K562 (cell line): Measurements from ENCODE around the gene NSF. TPM values are rescaled to one million over a fixed set of nuclear protein-coding genes. Genes with fewer than 3 reads are reported as not detected.

Experiments used
- ATAC-seq: fragments of 200-7000 bp; cut with Tn5 transposase; 3 replicates; pipeline ENCODE4 v1.9.1; 2020; ENCODE audit warnings: moderate library complexity
- BruUV-seq: library from RNA; stranded (reverse); fragments of 400-500 nt; replicated peaks from 2 replicates; lab custom pipeline; 2021; lab: Mats Ljungman, UMichigan
- CTCF ChIA-PET: fragments of 300-600 bp; formaldehyde crosslinking; extraction: SDS; loops from one replicate; lab custom pipeline; 2021; ENCODE audit warnings: low intra/inter-chr PET ratio; lab: Yijun Ruan, JAX
- POLR2A ChIA-PET: fragments of 300-600, 350-650 bp; sonication (Branson Sonifier 250); formaldehyde crosslinking; extraction: SDS; loops from one replicate; lab custom pipeline; 2021; ENCODE audit warnings: antibody characterized with exemption, inconsistent platforms; lab: Yijun Ruan, JAX
- DNase-seq, 4 experiments: peaks; one replicate each; pipeline versions ENCODE4 v3.0.0 to v3.0.0-alpha.2; 2011 to 2018; ENCODE audit warnings: low spot score in 3 of 4, mixed read lengths in 3 of 4; ENCODE audit errors: extremely low read depth in 1 of 4
- FAIRE-seq: peaks from 2 replicates; lab custom pipeline; 2011; peaks lifted over from hg19 to GRCh38; lab: Jason Lieb, UNC
- H2AFZ ChIP-seq: 2 replicates; pipeline ENCODE4 v1.6.0; 2011; ENCODE audit warnings: low read depth, low read length, control low read depth, inconsistent platforms
- H3K27ac ChIP-seq: fragments of 200-600 bp; 3 replicates; pipeline ENCODE4 v1.8.0; 2011; ENCODE audit warnings: low read depth, mild to moderate bottlenecking, control low read depth, inconsistent platforms, low read length, moderate library complexity, mixed read lengths; ENCODE audit errors: extremely low read depth
- H3K27me3 ChIP-seq, 2 experiments: fragments of 300-600 bp in 1 of 2; 2 replicates in 1 of 2; 3 replicates in 1 of 2; pipeline versions ENCODE4 v1.6.0 to v1.8.0; 2011; ENCODE audit warnings: inconsistent platforms in 2 of 2, low read length in 2 of 2, mild to moderate bottlenecking in 1 of 2, mixed read lengths in 1 of 2, moderate library complexity in 1 of 2; ENCODE audit not compliant: control insufficient read depth in 2 of 2, insufficient read depth in 2 of 2
- H3K36me3 ChIP-seq: fragments of 300-600 bp; 3 replicates; pipeline ENCODE4 v1.8.0; 2011; ENCODE audit warnings: mild to moderate bottlenecking, low read length, inconsistent platforms; ENCODE audit not compliant: control insufficient read depth, insufficient read depth
- H3K4me1 ChIP-seq, 2 experiments: fragments of 200-600 bp in 1 of 2; replicated peaks in 1 of 2; 2 replicates in 1 of 2; 3 replicates in 1 of 2; pipeline versions ENCODE4 v1.5.1 to v1.8.0; 2011; ENCODE audit warnings: inconsistent platforms in 2 of 2, low read length in 2 of 2, mild to moderate bottlenecking in 1 of 2, mixed read lengths in 1 of 2, moderate library complexity in 1 of 2; ENCODE audit not compliant: control insufficient read depth in 2 of 2, insufficient read depth in 2 of 2
- H3K4me2 ChIP-seq: 2 replicates; pipeline ENCODE4 v1.6.1; 2011; ENCODE audit warnings: low read length, control low read depth, inconsistent platforms, mixed read lengths; ENCODE audit not compliant: insufficient read depth
- H3K4me3 ChIP-seq: fragments of 200-600 bp; sonication (generic), shearing (Covaris generic); 2 replicates; pipeline ENCODE4 v1.5.1; 2016; ENCODE audit warnings: control low read depth, inconsistent platforms
- H3K79me2 ChIP-seq: fragments of 200-600 bp; 3 replicates; pipeline ENCODE4 v1.8.0; 2011; ENCODE audit warnings: low read length, inconsistent platforms; ENCODE audit not compliant: control insufficient read depth, insufficient read depth
- H3K9ac ChIP-seq, 2 experiments: 2 replicates each; pipeline versions ENCODE4 v1.6.0 to v1.6.1; 2011; ENCODE audit warnings: low read depth in 2 of 2, low read length in 2 of 2, control low read depth in 1 of 2, inconsistent platforms in 1 of 2, mild to moderate bottlenecking in 1 of 2, mixed read lengths in 1 of 2; ENCODE audit not compliant: insufficient read depth in 1 of 2
- H3K9me1 ChIP-seq: one replicate; pipeline ENCODE4 v1.6.0; 2011; ENCODE audit warnings: inconsistent platforms, mild to moderate bottlenecking, low read length, moderate library complexity; ENCODE audit not compliant: control insufficient read depth, insufficient read depth
- H3K9me3 ChIP-seq: replicated peaks from 2 replicates; pipeline ENCODE4 v1.5.1; 2011; ENCODE audit warnings: low read depth, low read length, inconsistent platforms; ENCODE audit not compliant: control insufficient read depth, insufficient read depth
- H4K20me1 ChIP-seq: replicated peaks from 2 replicates; pipeline ENCODE4 v1.6.1; 2011; ENCODE audit warnings: low read length, inconsistent platforms, mixed read lengths; ENCODE audit not compliant: control insufficient read depth, insufficient read depth
- ADNP ChIP-seq: fragments of 200-800 bp; sonication (Bioruptor generic); IDR thresholded peaks from 2 replicates; pipeline ENCODE4 v1.6.1; 2016; ENCODE audit warnings: missing genetic modification characterization, missing compliant biosample characterization
- BDP1 ChIP-seq: IDR thresholded peaks from 3 replicates; pipeline ENCODE4 v1.6.1; 2011; ENCODE audit not compliant: insufficient read length, insufficient read depth
- DPF2 ChIP-seq: fragments of 450-650 bp; IDR thresholded peaks from 2 replicates; pipeline ENCODE4 v1.6.1; 2016
- ELF2 ChIP-seq: fragments of 250-450 bp; sonication (Bioruptor Pico); IDR thresholded peaks from 2 replicates; pipeline ENCODE4 v1.5.0; 2021; ENCODE audit warnings: mild to moderate bottlenecking
- ETV5 ChIP-seq: sonication (generic); formaldehyde crosslinking; IDR thresholded peaks from 2 replicates; pipeline ENCODE4 v1.4.0; 2020; ENCODE audit warnings: low read depth, mild to moderate bottlenecking, missing genetic modification reagents
- GTF2A2 ChIP-seq: IDR thresholded peaks from 2 replicates; pipeline ENCODE4 v1.6.1; 2016; ENCODE audit warnings: mild to moderate bottlenecking, missing genetic modification characterization, missing compliant biosample characterization
- HEY1 ChIP-seq: fragments of 250-450 bp; sonication (Bioruptor Pico); IDR thresholded peaks from 2 replicates; pipeline ENCODE4 v1.5.0; 2020; ENCODE audit warnings: mild to moderate bottlenecking, moderate library complexity, borderline replicate concordance
- PHB2 ChIP-seq: fragments of 450-650 bp; IDR thresholded peaks from 2 replicates; pipeline ENCODE4 v1.6.1; 2017; ENCODE audit warnings: low read depth
- PURB ChIP-seq: sonication (generic); formaldehyde crosslinking; IDR thresholded peaks from 2 replicates; pipeline ENCODE4 v1.9.0; 2021; ENCODE audit warnings: low read depth, mild to moderate bottlenecking, missing genetic modification reagents
- RB1 ChIP-seq: fragments of 450-650 bp; IDR thresholded peaks from 2 replicates; pipeline ENCODE4 v1.6.1; 2017; ENCODE audit warnings: low read depth, mild to moderate bottlenecking
- SIN3B ChIP-seq: fragments of 450-650 bp; IDR thresholded peaks from 2 replicates; pipeline ENCODE4 v1.6.1; 2017; ENCODE audit warnings: low read depth, mild to moderate bottlenecking, moderate library complexity
- SP1 ChIP-seq: sonication (generic); formaldehyde crosslinking; IDR thresholded peaks from 2 replicates; pipeline ENCODE4 v1.8.1; 2022; ENCODE audit warnings: mild to moderate bottlenecking, missing genetic modification reagents
- XRCC3 ChIP-seq: fragments of 450-650 bp; IDR thresholded peaks from 2 replicates; pipeline ENCODE4 v1.6.1; 2017; ENCODE audit warnings: mild to moderate bottlenecking, moderate library complexity
- ZFPM2 ChIP-seq: fragments of 250-450 bp; sonication (Bioruptor Pico); IDR thresholded peaks from 2 replicates; pipeline ENCODE4 v1.5.1; 2022; ENCODE audit warnings: mild to moderate bottlenecking
- ZNF561 ChIP-seq: fragments of 450-650 bp; formaldehyde crosslinking; conservative IDR thresholded peaks from 2 replicates; pipeline ENCODE4 v1.4.0; 2020; ENCODE audit warnings: mild to moderate bottlenecking, moderate library complexity
- WGBS: fragments of 100-300 bp; shearing (Covaris generic); methylation state at CpG from one replicate; pipeline ENCODE4 v1.1.6; 2016; ENCODE audit warnings: low coverage, mixed read lengths; ENCODE audit not compliant: insufficient coverage; ENCODE audit errors: missing lambda C conversion rate; 5-methylcytosine and 5-hydroxymethylcytosine counted together
- in situ Hi-C: fragments of 300-500 bp; cut with MboI; formaldehyde crosslinking; loops from 4 replicates; pipeline ENCODE4 v1.15.0; 2018; ENCODE audit warnings: inconsistent platforms, mixed read lengths
- intact Hi-C: fragments of 100-400 bp; cut with micrococcal nuclease; formaldehyde crosslinking; loops from 2 replicates; pipeline ENCODE4 v1.14.2; 2022
- polyA plus RNA-seq, 8 experiments: library from polyadenylated mRNA; depleted of rRNA in 4 of 8; stranded (reverse) in 5 of 8; unstranded in 3 of 8; fragments of >200 nt; fragmentation: Nextera tagmentation in 2 of 8; fragmentation: Illumina TruSeq in 1 of 8; extraction: Ambion mirVana in 2 of 8; extraction: Trizol in 1 of 8; gene quantifications; 2 replicates each; pipeline versions ENCODE4 v1.2.1 to v1.2.3, GENCODE V29; 2011 to 2014; ENCODE audit warnings: inconsistent platforms in 1 of 8, missing spikeins in 1 of 8
- total RNA-seq, 7 experiments: library from RNA; depleted of rRNA in 6 of 7; stranded (reverse); fragments of >200 nt in 6 of 7; fragmentation: Illumina TruSeq in 2 of 7; extraction: Trizol in 2 of 7; gene quantifications; 2 replicates each; pipeline versions ENCODE4 v1.2.1 to v1.2.3, GENCODE V29; 2011 to 2021; ENCODE audit warnings: low replicate concordance in 1 of 7
- TF ChIP-seq, protein P1 (sequence below), 2 experiments: IDR thresholded peaks; 2 replicates each; pipeline ENCODE4 v1.6.1; 2012; ENCODE audit warnings: improper control_type of control experiment in 2 of 2, low read depth in 2 of 2, low read length in 2 of 2, borderline replicate concordance in 1 of 2
- TF ChIP-seq, protein P2 (sequence below): fragments of 450-650 bp; formaldehyde crosslinking; IDR thresholded peaks from 2 replicates; pipeline ENCODE4 v1.4.0; 2020; ENCODE audit warnings: mild to moderate bottlenecking, moderate library complexity
- TF ChIP-seq, protein P3 (sequence below): fragments of 450-650 bp; formaldehyde crosslinking; IDR thresholded peaks from 2 replicates; pipeline ENCODE4 v1.4.0; 2022; ENCODE audit warnings: missing genetic modification characterization

NSF gene
- total and polyA plus RNA-seq, 9 of the 15 experiments (the other 6 are each of a cell fraction or from before 2014, with no cell fraction given), result 16.7 to 39.8 (median 36.7) TPM

DNA sequence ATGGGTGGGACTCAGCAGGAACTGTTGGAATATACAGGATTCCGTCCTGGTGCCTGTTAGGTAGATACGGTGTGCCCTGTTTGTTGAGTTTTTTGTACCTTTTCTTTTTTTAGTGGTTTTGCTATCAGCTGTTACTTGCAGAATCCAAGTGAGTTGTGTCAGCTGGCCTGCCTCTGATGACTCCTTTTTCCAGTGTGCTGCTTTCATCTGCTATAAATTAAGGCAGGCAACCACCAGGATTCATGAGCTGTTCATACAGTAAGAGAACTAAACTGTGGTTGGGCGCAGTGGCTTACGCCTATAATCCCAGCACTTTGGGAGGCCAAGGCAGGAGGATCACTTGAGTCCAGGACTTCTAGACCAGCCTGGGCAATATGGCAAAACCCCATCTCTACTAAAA, 148.1 kb downstream of the NSF start:
- no peaks in the 10 kb centered on the region for H3K9me3 ChIP-seq
- no peak overlapping the region for H3K4me2 ChIP-seq
- BruUV-seq, result no TSS peak
- no peak overlapping the region for H2AFZ ChIP-seq
- CTCF ChIA-PET, result no interaction called here
- WGBS, result 97% methylated on average over 4 of the region's 4 CpGs
- peaks cover 4% of the 10 kb centered on the region; the same call in 2 of the 3 replicates for H3K36me3 ChIP-seq
- ATAC-seq, result no peak
- no peak overlapping the region for H3K27ac ChIP-seq
- FAIRE-seq, result no peak
- intact Hi-C loops, result no loop called here
- no peak overlapping the region for H3K4me3 ChIP-seq
- in situ Hi-C loops, result no loop called here
- POLR2A ChIA-PET, result no interaction called here
- no peaks in the 10 kb centered on the region for H3K79me2 ChIP-seq
- DNase-seq, result no peak
- H3K27me3 ChIP-seq, result no peaks in the 10 kb centered on the region
- H3K9ac ChIP-seq, result no peak overlapping the region
- no peaks in the 10 kb centered on the region for H4K20me1 ChIP-seq
- peaks cover 8 to 15% of the 10 kb centered on the region in 2 experiments; a peak in 3 of 5 replicates for H3K4me1 ChIP-seq
- H3K9me1 ChIP-seq, result no peaks in the 10 kb centered on the region
- no peak for TF ChIP-seq ZNF561 (CRISPR knock-in tag)
- TF ChIP-seq ZFPM2 (CRISPR knock-in tag), result no peak
- TF ChIP-seq XRCC3, result no peak
- TF ChIP-seq HEY1 (CRISPR knock-in tag), result no peak
- TF ChIP-seq, protein P1, sequence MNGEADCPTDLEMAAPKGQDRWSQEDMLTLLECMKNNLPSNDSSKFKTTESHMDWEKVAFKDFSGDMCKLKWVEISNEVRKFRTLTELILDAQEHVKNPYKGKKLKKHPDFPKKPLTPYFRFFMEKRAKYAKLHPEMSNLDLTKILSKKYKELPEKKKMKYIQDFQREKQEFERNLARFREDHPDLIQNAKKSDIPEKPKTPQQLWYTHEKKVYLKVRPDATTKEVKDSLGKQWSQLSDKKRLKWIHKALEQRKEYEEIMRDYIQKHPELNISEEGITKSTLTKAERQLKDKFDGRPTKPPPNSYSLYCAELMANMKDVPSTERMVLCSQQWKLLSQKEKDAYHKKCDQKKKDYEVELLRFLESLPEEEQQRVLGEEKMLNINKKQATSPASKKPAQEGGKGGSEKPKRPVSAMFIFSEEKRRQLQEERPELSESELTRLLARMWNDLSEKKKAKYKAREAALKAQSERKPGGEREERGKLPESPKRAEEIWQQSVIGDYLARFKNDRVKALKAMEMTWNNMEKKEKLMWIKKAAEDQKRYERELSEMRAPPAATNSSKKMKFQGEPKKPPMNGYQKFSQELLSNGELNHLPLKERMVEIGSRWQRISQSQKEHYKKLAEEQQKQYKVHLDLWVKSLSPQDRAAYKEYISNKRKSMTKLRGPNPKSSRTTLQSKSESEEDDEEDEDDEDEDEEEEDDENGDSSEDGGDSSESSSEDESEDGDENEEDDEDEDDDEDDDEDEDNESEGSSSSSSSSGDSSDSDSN (IDR thresholded peaks at IDR 0.05; ENCODE audit: borderline replicate concordance in 1 of 2, low read depth in 2 of 2, low read length in 2 of 2), result no peak
- TF ChIP-seq, protein P2, sequence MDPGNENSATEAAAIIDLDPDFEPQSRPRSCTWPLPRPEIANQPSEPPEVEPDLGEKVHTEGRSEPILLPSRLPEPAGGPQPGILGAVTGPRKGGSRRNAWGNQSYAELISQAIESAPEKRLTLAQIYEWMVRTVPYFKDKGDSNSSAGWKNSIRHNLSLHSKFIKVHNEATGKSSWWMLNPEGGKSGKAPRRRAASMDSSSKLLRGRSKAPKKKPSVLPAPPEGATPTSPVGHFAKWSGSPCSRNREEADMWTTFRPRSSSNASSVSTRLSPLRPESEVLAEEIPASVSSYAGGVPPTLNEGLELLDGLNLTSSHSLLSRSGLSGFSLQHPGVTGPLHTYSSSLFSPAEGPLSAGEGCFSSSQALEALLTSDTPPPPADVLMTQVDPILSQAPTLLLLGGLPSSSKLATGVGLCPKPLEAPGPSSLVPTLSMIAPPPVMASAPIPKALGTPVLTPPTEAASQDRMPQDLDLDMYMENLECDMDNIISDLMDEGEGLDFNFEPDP, result no peak
- TF ChIP-seq PURB (CRISPR knock-in tag), result no peak
- no peak for TF ChIP-seq ADNP (tag)
- no peak for TF ChIP-seq SIN3B
- no peak for TF ChIP-seq BDP1
- no peak for TF ChIP-seq ELF2 (CRISPR knock-in tag)
- TF ChIP-seq SP1, result no peak
- TF ChIP-seq DPF2, result no peak
- TF ChIP-seq GTF2A2 (tag), result no peak
- TF ChIP-seq ETV5, result no peak
- no peak for TF ChIP-seq RB1
- TF ChIP-seq, protein P3, sequence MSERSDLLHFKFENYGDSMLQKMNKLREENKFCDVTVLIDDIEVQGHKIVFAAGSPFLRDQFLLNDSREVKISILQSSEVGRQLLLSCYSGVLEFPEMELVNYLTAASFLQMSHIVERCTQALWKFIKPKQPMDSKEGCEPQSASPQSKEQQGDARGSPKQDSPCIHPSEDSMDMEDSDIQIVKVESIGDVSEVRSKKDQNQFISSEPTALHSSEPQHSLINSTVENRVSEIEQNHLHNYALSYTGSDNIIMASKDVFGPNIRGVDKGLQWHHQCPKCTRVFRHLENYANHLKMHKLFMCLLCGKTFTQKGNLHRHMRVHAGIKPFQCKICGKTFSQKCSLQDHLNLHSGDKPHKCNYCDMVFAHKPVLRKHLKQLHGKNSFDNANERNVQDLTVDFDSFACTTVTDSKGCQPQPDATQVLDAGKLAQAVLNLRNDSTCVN (CRISPR knock-in tag), result no peak
- no peak for TF ChIP-seq PHB2
